Body of pancreas (tissue), 4 donors: ENCODE results near the gene UCP1.

Experiments used
- CTCF ChIP-seq, 7 experiments: fragments of 450-650 bp in 4 of 7; fragments of 200-600 bp in 3 of 7; sonication (generic) in 3 of 7; IDR thresholded peaks; one replicate each; pipeline ENCODE4 v1.5.1; 2016 to 2019; ENCODE audit warnings: antibody characterized with exemption in 7 of 7
- POLR2A ChIP-seq, 3 donors: fragments of 450-650 bp; IDR thresholded peaks; one replicate each; pipeline ENCODE4 v1.6.1; 2016; ENCODE audit warnings: antibody characterized with exemption in 3 of 3, mild to moderate bottlenecking in 2 of 3

GRCh38 chr4:140602714-140603113 is 34.0 kb upstream of the UCP1 start:
- TF ChIP-seq CTCF (IDR thresholded peaks at IDR 0.05) (no peak), POLR2A (IDR thresholded peaks at IDR 0.05) (no peak)
